OCI-LY1 (cell line): Measurements from ENCODE around the gene APOBEC2.

Source experiments
- EZH2 ChIP-seq: fragments of 200-600 bp; sonication (generic), shearing (Covaris generic); IDR thresholded peaks from 2 replicates; pipeline ENCODE4 v1.8.0; 2017; ENCODE audit warnings: borderline replicate concordance, mixed run types, mild to moderate bottlenecking, antibody characterized with exemption, low read length, moderate library complexity, mixed read lengths
- TF ChIP-seq, protein P1 (sequence below): fragments of 200-600 bp; sonication (generic), shearing (Covaris generic); IDR thresholded peaks from 2 replicates; pipeline ENCODE4 v1.5.1; 2017; ENCODE audit warnings: mild to moderate bottlenecking, antibody characterized with exemption, low read length, moderate library complexity, mixed read lengths

GRCh38 chr6:41051873-41052272 lies 1.1 kb upstream of the APOBEC2 start:
- TF ChIP-seq, protein P1, sequence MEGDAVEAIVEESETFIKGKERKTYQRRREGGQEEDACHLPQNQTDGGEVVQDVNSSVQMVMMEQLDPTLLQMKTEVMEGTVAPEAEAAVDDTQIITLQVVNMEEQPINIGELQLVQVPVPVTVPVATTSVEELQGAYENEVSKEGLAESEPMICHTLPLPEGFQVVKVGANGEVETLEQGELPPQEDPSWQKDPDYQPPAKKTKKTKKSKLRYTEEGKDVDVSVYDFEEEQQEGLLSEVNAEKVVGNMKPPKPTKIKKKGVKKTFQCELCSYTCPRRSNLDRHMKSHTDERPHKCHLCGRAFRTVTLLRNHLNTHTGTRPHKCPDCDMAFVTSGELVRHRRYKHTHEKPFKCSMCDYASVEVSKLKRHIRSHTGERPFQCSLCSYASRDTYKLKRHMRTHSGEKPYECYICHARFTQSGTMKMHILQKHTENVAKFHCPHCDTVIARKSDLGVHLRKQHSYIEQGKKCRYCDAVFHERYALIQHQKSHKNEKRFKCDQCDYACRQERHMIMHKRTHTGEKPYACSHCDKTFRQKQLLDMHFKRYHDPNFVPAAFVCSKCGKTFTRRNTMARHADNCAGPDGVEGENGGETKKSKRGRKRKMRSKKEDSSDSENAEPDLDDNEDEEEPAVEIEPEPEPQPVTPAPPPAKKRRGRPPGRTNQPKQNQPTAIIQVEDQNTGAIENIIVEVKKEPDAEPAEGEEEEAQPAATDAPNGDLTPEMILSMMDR, result no peak
- TF ChIP-seq EZH2, result no peak
